IMR-90 (cell line): Measurements from ENCODE around the gene CEBPG.

Experiments used
- CTCF ChIP-seq: conservative IDR thresholded peaks from 2 replicates; pipeline ENCODE4 v1.5.1; 2012; ENCODE audit warnings: mild to moderate bottlenecking, low read depth, low read length, improper control_type of control experiment
- POLR2A ChIP-seq: IDR thresholded peaks from 2 replicates; pipeline ENCODE4 v1.6.1; 2012; ENCODE audit warnings: mild to moderate bottlenecking, low read depth, low read length

DNA sequence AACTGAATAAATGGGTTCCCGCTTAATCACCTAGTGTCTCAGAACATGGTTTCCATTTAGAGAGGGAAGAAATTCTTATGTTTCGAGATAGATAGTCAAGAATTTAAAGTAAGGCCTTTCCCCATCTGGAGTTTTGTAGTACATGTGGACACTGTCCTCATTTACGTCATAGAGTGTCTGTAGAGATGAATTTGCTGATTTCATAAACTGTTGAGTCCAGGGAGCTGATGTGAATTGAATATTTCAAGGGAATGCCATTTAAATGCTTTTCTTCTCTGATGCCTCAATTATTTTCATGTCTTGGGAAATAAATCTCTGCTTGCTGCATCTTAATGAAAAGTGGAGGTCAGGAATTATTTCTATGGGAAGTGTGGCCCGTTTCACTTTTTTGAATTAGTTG lies 9.5 kb downstream of the CEBPG start:
- TF ChIP-seq POLR2A (no peak), CTCF (no peak)
